Osteoblast (primary cell): ENCODE data around the gene CNOT11. TPM values are rescaled to one million over a fixed set of nuclear protein-coding genes. Genes with fewer than 3 reads are reported as not detected.

Experiments used
- DNase-seq: peaks from one replicate; pipeline ENCODE4 v3.0.0; 2011; ENCODE audit warnings: low spot score, mixed read lengths; ENCODE audit not compliant: insufficient read length; ENCODE audit errors: missing footprints
- H2AFZ ChIP-seq: 2 replicates; pipeline ENCODE4 v1.6.0; 2011; ENCODE audit warnings: mild to moderate bottlenecking, low read length
- H3K27ac ChIP-seq: 2 replicates; pipeline ENCODE4 v1.5.1; 2011; ENCODE audit warnings: mild to moderate bottlenecking, low read depth, low read length, moderate library complexity
- H3K27me3 ChIP-seq: 2 replicates; pipeline ENCODE4 v1.6.0; 2012; ENCODE audit warnings: mild to moderate bottlenecking, control low read depth, inconsistent platforms, low read length, moderate library complexity; ENCODE audit not compliant: insufficient read depth
- H3K36me3 ChIP-seq: 2 replicates; pipeline ENCODE4 v1.5.1; 2011; ENCODE audit warnings: mild to moderate bottlenecking, low read length, control low read depth, moderate library complexity; ENCODE audit not compliant: insufficient read depth
- H3K4me1 ChIP-seq: 2 replicates; pipeline ENCODE4 v1.5.1; 2011; ENCODE audit warnings: mild to moderate bottlenecking, low read length, control low read depth, moderate library complexity; ENCODE audit not compliant: insufficient read depth
- H3K4me2 ChIP-seq: 2 replicates; pipeline ENCODE4 v1.6.0; 2011; ENCODE audit warnings: mild to moderate bottlenecking, low read length; ENCODE audit not compliant: insufficient read depth
- H3K4me3 ChIP-seq: fragments of 200-600 bp; sonication (generic); 3 replicates; pipeline ENCODE4 v1.5.1; 2012; ENCODE audit warnings: mild to moderate bottlenecking, low read length, inconsistent platforms; ENCODE audit not compliant: insufficient read depth
- H3K79me2 ChIP-seq: 2 replicates; pipeline ENCODE4 v1.6.0; 2012; ENCODE audit warnings: mild to moderate bottlenecking, low read length, control low read depth, inconsistent platforms; ENCODE audit not compliant: insufficient read depth
- H3K9me3 ChIP-seq: 2 replicates; pipeline ENCODE4 v1.5.1; 2011; ENCODE audit warnings: low read depth, low read length, control low read depth
- H4K20me1 ChIP-seq: 2 replicates; pipeline ENCODE4 v1.6.0; 2012; ENCODE audit warnings: mild to moderate bottlenecking, low read length, control low read depth; ENCODE audit not compliant: insufficient read depth
- total RNA-seq: library from RNA; depleted of rRNA; stranded (reverse); fragments of >200 nt; gene quantifications from 2 replicates; pipeline ENCODE4 v1.2.3, GENCODE V29; 2012
- TF ChIP-seq, protein P1 (sequence below): IDR thresholded peaks from 2 replicates; pipeline ENCODE4 v1.5.1; 2011; ENCODE audit warnings: mild to moderate bottlenecking, low read depth, low read length, moderate library complexity; ENCODE audit errors: extremely low read depth

The CNOT11 gene
- total RNA-seq, 1 donor: 43.4 TPM

- Histone ChIP-seq H3K27me3 (no peaks in the 10 kb centered on the region), H3K27ac (peak overlapping the region; percentile 64), H3K9me3 (no peaks in the 10 kb centered on the region), H2AFZ (no peak overlapping the region), H3K4me2 (peak overlapping the region; percentile 96), H3K4me1 (peaks cover 21% of the 10 kb centered on the region), H3K4me3 (peak overlapping the region; percentile 87), H3K79me2 (peaks cover 80% of the 10 kb centered on the region), H3K36me3 (no peaks in the 10 kb centered on the region), H4K20me1 (peaks cover 43% of the 10 kb centered on the region)
- TF ChIP-seq, protein P1, sequence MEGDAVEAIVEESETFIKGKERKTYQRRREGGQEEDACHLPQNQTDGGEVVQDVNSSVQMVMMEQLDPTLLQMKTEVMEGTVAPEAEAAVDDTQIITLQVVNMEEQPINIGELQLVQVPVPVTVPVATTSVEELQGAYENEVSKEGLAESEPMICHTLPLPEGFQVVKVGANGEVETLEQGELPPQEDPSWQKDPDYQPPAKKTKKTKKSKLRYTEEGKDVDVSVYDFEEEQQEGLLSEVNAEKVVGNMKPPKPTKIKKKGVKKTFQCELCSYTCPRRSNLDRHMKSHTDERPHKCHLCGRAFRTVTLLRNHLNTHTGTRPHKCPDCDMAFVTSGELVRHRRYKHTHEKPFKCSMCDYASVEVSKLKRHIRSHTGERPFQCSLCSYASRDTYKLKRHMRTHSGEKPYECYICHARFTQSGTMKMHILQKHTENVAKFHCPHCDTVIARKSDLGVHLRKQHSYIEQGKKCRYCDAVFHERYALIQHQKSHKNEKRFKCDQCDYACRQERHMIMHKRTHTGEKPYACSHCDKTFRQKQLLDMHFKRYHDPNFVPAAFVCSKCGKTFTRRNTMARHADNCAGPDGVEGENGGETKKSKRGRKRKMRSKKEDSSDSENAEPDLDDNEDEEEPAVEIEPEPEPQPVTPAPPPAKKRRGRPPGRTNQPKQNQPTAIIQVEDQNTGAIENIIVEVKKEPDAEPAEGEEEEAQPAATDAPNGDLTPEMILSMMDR: no peak
- peak; percentile 73 for DNase-seq
Observed at GRCh38 chr2:101305492-101306078, 52.9 kb downstream of the CNOT11 start.

- Histone ChIP-seq H4K20me1 (peaks cover 39% of the 10 kb centered on the region), H3K79me2 (peaks cover 73% of the 10 kb centered on the region)
Observed at GRCh38 chr2:101306410-101306809, 53.7 kb downstream of the CNOT11 start.

DNA sequence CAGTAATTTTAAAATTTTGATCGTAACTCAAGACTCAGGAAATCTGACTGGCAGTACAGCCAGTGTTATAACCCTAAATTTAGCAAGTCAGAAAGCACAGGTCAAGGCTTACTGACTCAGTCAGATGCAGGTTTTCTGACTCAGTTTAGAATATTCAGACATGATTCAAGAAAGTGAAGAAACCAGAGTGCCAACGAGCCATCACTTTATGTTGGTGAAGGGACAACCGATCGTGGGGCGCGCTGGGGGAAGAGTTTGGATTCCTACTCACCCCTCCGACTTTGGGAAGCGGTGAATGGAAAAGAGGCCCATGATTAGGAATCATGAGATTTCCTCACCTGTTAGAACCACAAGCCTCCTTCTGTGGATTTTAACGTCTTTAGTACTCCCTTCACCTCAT is 54.8 kb downstream of the CNOT11 start:
- Histone ChIP-seq H3K79me2 (peaks cover 62% of the 10 kb centered on the region), H3K27me3 (no peaks in the 10 kb centered on the region), H3K4me2 (peak overlapping the region; percentile 96), H2AFZ (peak overlapping the region; percentile 77), H3K9me3 (no peaks in the 10 kb centered on the region), H3K4me1 (peaks cover 21% of the 10 kb centered on the region), H3K36me3 (no peaks in the 10 kb centered on the region), H4K20me1 (peaks cover 39% of the 10 kb centered on the region), H3K27ac (peak overlapping the region; percentile 64), H3K4me3 (peak overlapping the region; percentile 87)
- TF ChIP-seq, protein P1: no peak
- DNase-seq: no peak

More at GRCh38 chr2:101306410-101306809, 53.7 kb downstream of the CNOT11 start:
- Histone ChIP-seq H3K36me3 (no peaks in the 10 kb centered on the region), H3K27ac (peak overlapping the region; percentile 64), H3K27me3 (no peaks in the 10 kb centered on the region), H2AFZ (no peak overlapping the region), H3K4me1 (peaks cover 21% of the 10 kb centered on the region), H3K4me2 (peak overlapping the region; percentile 96), H3K9me3 (no peaks in the 10 kb centered on the region), H3K4me3 (peak overlapping the region; percentile 87)
- no peak for DNase-seq
- TF ChIP-seq, protein P1: no peak

- H2AFZ ChIP-seq: peak overlapping the region; percentile 77
- no peaks in the 10 kb centered on the region for H3K27me3 ChIP-seq
- peaks cover 37% of the 10 kb centered on the region for H4K20me1 ChIP-seq
- H3K79me2 ChIP-seq: peaks cover 57% of the 10 kb centered on the region
- peak overlapping the region; percentile 87 for H3K4me3 ChIP-seq
- H3K4me2 ChIP-seq: peak overlapping the region; percentile 96
- H3K27ac ChIP-seq: peak overlapping the region; percentile 64
- H3K36me3 ChIP-seq: no peaks in the 10 kb centered on the region
- no peaks in the 10 kb centered on the region for H3K9me3 ChIP-seq
- no peak for DNase-seq
- TF ChIP-seq, protein P1: no peak
- H3K4me1 ChIP-seq: peaks cover 21% of the 10 kb centered on the region
Observed at GRCh38 chr2:101307950-101308431, 55.3 kb downstream of the CNOT11 start.
